Esophagus muscularis mucosa (tissue), 3 donors: ENCODE data around the gene GPS1.

ENCODE experiments used
- POLR2A ChIP-seq: fragments of 450-650 bp; IDR thresholded peaks from one replicate; pipeline ENCODE4 v1.6.1; 2017; ENCODE audit warnings: antibody characterized with exemption, moderate library complexity, mild to moderate bottlenecking, low read depth
- TF ChIP-seq, protein P1 (sequence below), 3 experiments: fragments of 200-600 bp in 2 of 3; fragments of 450-650 bp in 1 of 3; sonication (generic) in 2 of 3; IDR thresholded peaks; one replicate each; pipeline ENCODE4 v1.5.1; 2017 to 2019; ENCODE audit warnings: antibody characterized with exemption in 3 of 3, mild to moderate bottlenecking in 2 of 3, moderate library complexity in 1 of 3

DNA sequence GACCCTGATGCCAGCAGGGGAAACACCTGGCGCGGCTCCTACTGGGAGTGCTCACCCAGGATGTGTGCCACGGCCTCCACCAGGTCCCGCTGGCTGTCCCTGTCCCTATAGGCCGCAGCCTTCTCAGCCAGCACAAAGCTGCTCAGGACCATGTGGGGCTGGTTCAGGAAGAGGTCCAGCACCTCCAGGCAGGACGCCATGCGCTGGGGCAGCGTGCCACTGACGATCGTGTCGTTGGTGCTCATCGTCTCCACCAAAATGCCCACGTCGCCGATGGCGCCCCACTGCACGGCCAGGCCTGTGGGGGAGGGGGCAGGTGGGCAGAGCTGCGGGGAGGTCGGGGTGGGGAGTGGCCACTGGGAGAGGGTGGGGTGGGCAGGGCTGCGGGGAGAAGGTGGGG lies 29.8 kb downstream of the GPS1 start:
- TF ChIP-seq, protein P1, sequence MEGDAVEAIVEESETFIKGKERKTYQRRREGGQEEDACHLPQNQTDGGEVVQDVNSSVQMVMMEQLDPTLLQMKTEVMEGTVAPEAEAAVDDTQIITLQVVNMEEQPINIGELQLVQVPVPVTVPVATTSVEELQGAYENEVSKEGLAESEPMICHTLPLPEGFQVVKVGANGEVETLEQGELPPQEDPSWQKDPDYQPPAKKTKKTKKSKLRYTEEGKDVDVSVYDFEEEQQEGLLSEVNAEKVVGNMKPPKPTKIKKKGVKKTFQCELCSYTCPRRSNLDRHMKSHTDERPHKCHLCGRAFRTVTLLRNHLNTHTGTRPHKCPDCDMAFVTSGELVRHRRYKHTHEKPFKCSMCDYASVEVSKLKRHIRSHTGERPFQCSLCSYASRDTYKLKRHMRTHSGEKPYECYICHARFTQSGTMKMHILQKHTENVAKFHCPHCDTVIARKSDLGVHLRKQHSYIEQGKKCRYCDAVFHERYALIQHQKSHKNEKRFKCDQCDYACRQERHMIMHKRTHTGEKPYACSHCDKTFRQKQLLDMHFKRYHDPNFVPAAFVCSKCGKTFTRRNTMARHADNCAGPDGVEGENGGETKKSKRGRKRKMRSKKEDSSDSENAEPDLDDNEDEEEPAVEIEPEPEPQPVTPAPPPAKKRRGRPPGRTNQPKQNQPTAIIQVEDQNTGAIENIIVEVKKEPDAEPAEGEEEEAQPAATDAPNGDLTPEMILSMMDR (IDR thresholded peaks at IDR 0.05): no peak
- no peak for TF ChIP-seq POLR2A
